NCI-H2196 (cell line): ENCODE results near the gene ANKRD24.
A peak's percentile ranks its signal among the peaks of the same experiment; 100 is the strongest.
"Not testable (repeated sequence)": the region's sequence is repeated elsewhere in the genome, so short reads cannot be mapped to it uniquely, and the experiment has no call there.

ENCODE experiments used
- DNase-seq: peaks from one replicate; lab custom pipeline; 2025; ENCODE audit not compliant: unreplicated experiment; lab: John Stamatoyannopoulos, UW

Gene ANKRD24

DNA sequence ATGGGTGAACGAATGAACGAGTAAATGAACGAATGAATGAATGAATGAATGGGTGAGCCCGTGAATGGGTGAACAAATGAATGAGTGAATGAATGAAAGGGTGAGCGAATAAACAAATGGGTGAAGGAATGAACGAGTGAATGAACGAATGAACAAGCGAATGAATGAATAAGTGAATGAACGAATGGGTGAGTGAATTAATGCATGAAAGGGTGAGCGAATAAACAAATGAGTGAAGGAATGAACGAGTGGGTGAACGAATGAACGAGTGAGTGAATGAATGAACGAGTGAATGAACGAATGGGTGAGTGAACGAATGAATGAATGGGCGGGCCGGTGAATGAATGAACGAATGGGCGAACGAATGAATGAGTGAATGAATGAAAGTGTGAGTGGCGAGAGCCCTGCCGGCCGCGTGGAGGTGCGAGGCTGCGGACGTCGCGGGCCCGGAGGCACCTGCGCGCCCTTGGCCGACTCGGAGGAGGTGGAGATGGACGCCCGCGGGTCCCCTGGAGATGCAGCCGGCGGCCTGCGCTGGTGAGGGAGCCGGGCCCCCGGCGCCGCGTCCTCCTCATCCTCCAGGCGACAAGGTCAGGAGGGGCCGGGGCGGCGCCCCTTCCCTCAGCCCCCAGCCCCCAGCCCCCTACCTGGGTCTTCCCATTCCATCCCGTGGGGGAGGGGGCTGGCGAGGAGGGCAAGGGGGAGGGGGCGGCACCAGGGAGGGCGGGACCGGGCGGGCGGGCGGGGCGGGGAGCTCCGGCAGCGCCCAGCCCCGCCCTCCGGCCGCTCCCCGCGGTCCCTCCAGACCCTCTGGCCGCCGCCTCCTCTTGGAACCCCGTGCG lies 15.4 kb downstream of the ANKRD24 start:
- DNase-seq = peak; percentile 39

DNA sequence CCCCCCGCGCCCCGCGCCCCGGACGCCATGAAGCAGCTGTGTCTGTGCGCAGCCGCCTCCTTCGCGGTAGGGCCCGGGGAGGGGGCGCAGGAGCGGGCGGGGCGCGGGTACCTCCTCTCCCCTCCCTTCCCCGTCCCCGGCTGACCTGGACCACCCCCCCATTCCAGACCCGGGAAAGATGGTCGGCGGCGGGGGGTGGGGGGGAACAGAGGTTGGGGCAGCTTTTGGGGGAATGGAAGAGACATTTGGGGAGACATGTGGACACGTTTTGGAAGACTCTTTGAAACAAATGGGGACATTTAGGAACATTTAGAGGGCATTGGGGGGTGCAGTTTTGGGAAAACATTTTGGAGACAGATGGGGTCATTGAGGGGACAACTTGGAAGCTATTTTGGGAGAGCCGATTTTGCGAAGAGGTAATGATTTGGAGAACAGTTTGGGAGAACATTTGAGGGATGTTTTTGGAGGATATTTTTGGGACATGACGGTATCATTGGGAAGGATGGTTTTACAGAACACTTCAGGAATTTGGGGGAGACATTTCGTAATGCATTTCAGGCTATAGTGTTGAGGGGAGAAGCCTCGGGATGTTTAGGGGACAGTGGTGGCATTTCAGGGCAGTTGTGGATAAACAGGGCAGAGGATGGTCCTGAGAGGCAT lies 16.1 kb downstream of the ANKRD24 start:
- DNase-seq = no peak

DNA sequence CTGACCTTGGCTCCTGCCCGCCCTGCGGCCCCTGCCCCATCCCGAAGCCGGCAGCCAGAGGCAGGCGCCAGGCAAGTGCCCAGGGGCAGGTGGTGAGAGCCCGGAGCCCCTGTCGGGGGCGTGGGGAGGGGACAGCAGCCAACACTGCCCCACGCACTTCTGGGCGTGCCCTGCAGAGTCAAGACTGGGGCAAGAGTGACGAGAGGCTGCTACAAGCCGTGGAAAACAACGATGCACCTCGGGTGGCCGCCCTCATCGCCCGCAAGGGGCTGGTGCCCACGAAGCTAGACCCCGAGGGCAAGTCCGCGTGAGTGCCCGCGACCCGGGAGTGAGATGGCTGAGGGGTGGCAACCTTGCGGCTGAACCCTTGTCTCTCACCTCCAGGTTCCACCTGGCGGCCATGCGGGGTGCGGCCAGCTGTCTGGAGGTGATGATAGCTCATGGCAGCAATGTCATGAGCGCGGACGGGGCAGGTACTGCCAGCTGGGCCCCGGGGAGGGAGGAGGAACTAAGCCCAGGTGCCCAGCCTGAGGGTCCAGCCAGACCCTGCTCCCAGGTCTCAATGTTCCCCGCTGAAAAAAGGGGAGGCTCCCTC lies 17.3 kb downstream of the ANKRD24 start:
- peak; percentile 58 for DNase-seq

DNA sequence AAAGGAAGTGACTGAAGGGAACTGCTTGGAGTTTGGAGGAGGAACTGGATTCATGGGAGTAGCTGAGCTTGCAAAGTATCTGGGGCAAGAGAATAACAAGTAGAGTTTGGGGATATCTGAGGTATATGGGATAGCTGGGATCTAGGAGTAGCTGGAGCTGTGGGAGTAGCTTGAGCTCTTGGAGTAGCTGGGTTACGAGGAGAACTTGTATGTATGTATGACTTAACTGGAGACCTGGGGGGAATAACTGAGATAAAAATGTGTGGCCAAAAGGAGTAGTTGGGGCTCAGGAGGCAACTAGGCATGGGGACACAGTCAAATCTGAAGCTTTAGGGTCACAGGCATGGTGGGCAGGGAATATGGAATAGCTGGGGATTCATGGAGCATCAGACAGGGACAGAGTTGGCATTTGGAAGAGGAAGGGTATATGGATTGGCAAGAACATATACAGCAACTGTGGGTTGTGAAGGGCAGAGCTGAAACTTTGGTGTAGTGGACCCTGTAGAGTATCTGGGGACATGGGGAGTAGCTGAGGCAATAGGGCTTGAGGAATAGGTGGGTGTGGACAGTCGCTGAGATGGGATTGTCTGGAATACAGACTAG lies 18.6 kb downstream of the ANKRD24 start:
- no peak for DNase-seq

DNA sequence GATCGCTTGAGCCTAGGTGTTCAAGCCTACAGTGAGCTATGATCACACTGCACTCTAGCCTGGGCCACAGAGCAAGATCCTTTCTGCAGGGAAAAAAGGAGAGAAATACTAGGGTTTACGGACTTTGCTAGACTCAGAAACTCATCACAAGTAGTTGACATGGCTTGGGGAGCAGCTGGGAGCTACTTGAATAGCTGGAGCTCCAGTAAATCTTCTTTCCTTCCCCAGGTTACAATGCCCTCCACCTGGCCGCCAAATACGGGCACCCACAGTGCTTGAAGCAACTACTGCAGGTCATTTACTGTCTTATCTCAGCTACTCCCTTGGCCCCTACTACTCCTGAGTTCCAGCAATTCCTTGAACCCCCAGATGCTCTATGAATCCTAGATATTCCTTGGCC lies 19.3 kb downstream of the ANKRD24 start:
- no peak for DNase-seq

DNA sequence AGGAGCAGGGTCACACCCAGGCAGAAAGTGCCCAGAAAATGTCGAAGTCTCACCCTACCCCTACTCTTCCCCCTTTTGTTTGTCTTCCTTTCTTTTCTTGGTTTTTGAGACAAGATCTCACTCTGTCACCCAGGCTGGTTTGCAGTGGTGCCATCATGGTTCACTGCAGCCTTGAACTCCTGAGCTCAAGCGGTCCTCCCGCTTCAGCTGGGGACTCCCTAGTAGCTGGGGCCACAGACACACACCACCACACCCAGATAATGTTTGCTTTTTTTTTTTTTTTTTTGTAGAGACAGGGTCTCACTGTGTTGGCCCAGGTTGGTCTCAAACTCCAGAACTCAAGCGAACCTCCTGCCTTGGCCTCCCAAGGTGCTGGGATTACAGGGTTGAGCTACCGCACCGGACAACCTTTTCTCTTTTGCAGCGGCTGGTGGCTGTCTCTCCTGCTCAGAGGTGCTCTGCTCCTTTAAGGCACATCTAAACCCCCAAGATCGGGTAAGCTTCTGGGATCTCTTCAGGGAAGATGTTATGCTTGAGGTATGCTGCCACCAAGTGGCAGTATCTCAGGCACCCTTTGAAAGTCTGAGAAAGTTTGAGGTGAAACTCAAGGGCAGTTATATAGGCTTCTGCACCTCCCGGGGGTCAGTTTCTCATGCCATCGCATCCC lies 24.5 kb downstream of the ANKRD24 start:
- DNase-seq = no peak

DNA sequence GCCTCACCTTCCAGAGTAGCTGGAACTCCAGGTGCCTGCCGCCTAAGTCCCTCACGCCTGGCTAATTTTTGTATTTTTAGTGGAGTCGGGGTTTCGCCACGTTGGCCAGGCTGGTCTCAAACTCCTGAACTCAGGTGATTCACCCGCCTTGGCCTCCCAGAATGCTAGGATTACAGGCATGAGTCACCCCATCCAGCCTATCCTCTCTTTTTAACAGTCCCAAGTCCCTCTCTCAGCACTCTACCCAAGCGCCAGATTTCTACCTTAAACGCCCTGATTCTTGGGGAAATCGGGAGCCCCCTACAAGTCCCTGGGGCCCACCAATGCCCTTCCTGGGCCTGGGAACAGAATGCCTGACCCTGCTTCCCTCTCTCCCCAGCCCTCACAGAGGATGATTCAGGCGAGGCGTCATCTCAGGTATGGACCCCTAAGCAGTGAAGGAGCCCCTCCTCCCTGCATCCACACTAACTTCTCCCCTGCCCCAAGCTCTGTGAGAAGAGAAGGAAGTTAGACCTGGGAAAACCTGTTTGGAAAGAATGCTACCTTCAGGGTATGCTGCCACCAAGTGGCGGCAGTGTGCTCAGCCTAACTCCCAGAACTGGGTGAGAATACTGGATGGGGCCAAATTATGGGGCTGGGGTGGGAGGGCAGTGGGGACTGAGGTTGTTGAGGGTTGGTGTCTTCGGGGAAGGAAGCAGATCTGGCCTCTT lies 26.1 kb downstream of the ANKRD24 start:
- DNase-seq = peak; percentile 48

DNA sequence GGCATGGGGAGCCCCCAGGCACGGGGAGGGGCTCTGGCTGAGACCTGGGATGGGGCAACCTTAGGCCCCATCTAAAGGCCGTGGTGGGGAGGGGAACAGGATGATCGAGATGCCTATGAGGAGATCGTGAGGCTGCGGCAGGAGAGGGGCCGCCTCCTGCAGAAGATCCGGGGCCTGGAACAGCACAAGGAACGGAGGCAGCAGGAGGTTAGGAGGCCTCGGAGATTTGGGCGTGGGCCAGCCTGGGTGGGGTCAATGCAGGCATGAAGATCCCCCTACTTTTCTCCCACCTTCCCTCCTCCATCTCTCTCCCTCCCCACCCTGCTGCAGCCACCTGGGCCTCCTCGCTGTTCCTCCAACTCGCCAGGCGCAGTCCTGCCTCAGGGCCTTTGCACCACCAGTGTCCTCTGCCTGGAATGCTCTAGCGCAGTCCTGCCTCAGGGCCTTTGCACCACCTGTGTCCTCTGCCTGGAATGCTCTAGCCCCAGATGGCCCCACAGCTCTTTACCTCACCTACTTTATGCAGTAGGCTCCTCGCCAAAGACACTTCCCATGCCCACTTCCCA lies 27.8 kb downstream of the ANKRD24 start:
- DNase-seq = no peak

DNA sequence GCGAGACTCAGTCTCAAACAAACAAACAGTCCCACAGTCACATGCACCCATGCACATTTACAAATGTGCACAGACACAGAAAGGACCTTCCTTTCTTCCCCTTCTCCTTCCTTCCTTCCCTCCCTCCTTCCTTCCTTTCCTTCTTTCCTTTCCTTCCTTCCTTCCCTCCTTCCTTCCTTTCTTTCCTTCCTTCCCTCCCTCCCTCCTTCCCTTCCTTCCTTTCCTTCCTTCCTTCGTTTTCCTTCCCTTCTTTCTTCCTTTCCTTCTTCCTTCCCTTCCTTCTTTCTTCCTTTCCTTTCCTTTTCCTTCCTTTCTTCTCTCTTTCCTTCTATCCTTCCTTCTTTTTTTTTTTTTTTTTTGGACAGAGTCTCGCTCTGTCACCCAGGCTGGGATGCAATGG lies 30.6 kb downstream of the ANKRD24 start:
- DNase-seq = no peak

DNA sequence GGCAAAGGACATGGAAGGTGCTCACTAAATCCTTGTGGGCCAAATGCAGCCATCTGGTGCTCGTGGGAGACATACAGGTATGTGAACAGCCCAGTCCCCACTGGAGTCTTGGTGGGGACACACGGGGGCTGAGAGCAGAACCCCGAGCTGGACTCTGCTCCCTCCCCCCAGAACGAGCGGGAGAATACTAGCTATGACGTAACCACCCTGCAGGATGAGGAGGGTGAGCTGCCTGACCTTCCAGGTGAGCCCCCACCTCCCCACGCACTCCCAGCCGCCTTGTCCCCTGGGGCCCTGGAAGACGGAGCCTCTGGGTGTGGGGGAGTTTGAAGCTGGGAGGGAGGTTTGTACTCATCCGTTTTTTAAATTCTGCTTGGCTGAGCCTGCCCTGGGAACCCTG lies 33.3 kb downstream of the ANKRD24 start:
- no peak for DNase-seq

DNA sequence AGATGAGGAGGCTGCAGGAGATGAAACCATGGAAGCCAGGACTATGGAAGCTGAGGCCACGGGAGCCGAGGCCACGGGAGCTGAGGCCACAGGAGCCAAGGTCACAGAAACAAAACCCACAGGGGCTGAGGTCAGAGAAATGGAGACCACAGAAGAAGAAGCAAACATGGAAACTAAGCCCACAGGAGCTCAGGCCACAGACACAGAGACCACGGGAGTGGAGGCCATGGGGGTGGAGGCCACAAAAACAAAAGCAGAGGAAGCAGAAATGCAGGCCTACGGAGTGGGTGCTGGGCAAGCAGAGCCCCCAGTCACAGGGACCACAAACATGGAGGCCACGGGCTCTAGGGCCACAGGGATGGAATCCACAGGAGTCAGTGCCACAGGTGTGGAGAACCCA lies 34.4 kb downstream of the ANKRD24 start:
- no peak for DNase-seq

DNA sequence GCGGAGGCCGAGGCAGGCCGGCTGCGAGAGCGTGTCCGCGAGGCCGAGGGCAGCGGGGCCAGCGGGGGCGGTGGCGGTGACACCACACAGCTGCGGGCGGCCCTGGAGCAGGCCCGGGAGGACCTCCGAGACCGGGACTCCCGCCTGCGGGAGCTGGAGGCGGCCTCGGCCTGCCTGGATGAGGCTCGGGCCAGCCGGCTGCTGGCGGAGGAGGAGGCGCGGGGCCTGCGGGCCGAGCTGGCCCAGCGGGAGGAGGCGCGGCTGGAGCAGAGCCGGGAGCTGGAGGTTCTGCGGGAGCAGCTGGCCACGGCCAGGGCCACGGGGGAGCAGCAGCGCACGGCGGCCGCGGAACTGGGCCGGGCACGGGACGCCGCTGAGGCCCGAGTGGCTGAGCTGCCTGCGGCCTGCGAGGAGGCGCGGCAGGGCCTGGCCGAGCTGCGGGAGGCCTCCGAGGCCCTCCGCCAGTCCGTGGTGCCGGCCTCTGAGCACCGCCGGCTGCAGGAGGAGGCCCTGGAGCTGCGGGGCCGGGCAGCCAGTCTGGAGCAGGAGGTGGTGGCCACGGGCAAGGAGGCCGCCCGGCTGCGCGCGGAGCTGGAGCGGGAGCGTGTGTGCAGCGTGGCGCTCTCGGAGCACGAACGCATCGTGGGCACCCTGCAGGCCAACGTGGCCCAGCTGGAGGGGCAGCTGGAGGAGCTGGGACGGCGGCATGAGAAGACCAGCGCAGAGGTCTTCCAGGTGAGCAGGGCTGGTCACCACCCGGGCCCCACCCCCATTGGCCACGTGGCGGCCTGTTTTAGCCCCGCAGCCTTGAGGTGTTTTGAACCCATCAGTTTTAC lies 35.2 kb downstream of the ANKRD24 start:
- no peak for DNase-seq

DNA sequence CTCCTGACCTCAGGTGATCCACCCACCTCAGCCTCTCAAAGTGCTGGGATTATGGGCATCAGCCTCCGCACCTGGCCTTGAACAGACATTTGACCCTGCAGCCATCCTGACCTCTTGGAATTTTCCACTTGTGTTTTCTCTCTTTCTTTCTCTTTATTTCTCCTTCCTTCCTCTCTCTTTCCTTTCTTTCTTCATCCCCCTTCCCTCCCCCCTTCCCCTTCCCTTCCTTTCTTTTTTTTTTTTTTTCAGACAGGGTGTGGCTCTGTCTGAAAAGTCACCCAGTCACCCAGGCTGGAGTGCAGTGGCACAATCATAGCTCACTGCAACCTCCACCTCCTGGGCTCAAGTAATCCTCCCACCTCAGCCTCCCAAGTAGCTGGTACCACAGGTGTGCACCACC lies 36.0 kb downstream of the ANKRD24 start:
- DNase-seq = not testable (repeated sequence)

DNA sequence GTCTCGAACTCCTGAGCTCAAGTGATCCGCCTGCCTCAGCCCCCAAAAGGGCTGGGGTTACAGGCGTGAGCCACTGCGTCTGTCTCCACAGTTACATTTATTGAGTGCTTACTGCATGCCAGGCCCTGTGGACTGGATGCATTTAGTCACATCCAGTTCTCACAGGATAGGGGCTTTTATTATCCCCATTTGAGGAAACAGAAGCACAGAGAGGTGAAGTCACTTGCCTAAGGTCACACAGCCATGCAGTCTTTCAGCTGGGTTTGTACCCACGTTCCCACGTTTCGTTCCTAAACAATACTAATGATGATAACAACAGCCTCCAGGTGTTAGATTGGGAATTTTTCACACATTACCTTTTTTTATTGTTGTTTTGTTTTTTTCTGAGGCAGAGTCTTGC lies 37.7 kb downstream of the ANKRD24 start:
- DNase-seq = no peak

DNA sequence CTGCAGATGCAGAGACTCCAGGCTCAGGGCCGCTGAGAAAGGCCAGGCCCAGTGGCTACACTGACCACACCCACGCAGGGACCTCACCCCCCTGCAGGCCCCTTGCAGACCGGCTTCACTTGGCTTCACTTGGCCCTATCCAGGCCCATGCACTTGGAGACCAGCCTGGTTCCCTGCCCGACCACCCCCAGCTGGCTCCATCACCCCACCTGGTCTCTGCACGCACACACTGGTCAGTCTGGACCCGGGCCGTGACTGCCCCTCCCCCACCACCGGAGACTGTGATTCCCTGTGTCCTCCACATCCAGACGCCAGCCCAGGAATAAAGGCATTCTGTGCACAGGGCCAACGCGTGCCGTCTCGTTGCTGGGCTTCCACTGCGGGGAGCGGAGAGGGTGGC lies 42.0 kb downstream of the ANKRD24 start:
- no peak for DNase-seq

DNA sequence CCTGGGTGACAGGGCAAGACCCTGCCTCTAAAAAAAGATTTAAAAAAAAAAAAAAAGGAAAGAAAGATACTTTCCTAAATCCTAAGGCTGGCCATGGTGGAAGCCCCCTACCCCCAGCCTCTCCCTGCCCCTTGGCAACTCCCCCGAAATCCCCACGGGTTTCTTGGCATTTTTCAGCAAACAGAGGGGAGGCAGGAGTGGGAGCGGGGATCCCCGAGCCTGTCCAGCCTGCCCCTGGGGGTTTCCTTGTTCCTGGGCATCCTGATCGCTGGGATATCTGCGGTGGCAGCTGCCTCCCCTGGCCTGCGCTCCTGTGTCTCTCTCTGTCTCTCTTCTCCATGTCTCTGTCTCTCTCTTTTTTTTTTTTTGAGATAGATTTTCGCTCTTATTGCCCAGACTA lies 43.4 kb downstream of the ANKRD24 start:
- DNase-seq = no peak

DNA sequence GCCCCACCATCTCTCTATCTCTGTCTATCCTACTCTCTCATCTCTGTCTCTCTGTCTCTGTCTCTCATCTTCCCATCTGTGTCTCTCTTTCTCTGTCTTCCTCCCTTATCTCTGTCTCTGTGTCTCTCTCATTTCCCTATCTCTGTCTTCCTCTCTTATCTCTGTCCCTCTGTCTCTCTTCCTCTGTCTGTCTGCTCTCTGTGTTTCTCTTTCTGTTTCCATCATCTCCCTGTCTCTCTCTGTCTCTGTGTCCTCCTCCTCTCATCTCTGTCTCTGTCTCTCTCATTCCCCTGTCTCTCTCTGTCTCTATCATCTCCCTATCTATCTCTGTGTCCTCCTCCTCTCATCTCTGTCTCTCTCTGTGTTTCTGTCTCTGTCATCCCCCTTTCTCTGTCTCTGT lies 45.3 kb downstream of the ANKRD24 start:
- DNase-seq = no peak

DNA sequence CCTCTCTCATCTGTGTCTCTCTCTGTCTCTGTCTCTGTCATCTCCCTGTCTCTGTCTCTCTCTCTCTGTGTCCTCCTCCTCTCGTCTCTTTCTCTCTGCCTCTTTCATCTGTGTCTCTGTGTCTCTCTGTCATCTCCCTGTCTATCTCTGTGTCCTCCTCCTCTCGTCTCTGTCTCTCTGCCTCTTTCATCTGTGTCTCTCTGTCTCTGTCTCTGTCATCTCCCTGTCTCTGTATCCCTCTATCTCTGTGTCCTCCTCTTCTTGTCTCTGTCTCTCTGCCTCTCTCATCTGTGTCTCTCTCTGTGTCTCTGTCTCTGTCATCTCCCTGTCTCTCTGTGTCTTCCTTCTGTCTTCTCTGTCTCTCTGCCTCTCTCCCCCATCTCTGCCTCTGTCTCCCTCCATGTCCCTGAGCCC lies 46.3 kb downstream of the ANKRD24 start:
- no peak for DNase-seq

DNA sequence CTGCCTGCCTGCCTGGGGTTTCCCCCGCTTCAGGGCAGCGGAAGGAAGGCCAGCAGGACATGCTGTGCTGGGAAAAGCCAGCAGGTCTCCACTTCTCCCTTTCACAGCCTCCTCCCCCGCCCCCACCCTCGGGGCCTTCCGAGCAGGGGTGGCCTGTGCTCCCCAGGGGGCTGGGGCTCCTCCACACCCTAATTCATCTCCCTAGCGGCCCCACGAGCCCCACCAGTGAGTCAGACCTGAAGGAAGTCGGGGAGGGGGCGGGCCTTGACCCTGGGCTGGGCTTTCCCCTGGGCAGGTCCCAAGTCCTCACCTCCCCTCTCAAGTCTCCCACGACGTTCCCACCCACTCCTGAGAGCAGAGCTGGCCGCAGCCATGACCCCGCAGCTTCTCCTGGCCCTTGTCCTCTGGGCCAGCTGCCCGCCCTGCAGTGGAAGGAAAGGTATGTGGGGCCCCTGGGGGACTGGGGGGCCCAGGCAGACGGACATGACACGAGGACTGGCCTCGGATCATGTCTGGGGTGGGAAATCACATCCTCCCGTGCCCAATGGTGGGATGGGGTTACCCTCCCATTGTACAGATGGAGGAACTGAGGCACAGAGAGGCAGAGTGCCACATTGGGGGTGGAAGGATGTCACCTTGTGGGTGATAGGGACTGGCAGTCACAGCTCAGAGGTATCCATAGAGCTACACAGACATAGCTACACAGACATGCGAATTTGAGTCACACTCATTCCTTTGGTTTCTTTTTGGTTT lies 46.9 kb downstream of the ANKRD24 start, which contains the start of gene EBI3:
TSS of gene EBI3 (plus strand) at position 345 of the 753 bp plus-strand sequence. CDS start at position 373, 28 bp downstream.
- no peak for DNase-seq
